H9 (cell line): ENCODE data around the gene LSP1. TPM values are rescaled to one million over a fixed set of nuclear protein-coding genes. Genes with fewer than 3 reads are reported as not detected.

ENCODE experiments used
- DNase-seq: peaks from one replicate; pipeline ENCODE4 v3.0.0-alpha.2; 2017
- H2AFZ ChIP-seq: one replicate; pipeline ENCODE4 v1.6.1; 2013; ENCODE audit warnings: mild to moderate bottlenecking, low read length, control low read depth, moderate library complexity
- H2AK5ac ChIP-seq: 2 replicates; pipeline ENCODE4 v1.6.1; 2013; ENCODE audit warnings: low read length, control low read depth, mixed read lengths; ENCODE audit not compliant: insufficient read length
- H2BK120ac ChIP-seq: one replicate; pipeline ENCODE4 v1.6.1; 2013; ENCODE audit warnings: low read depth, mild to moderate bottlenecking, low read length, control low read depth, inconsistent platforms; ENCODE audit not compliant: poor library complexity, severe bottlenecking
- H2BK12ac ChIP-seq: 2 replicates; pipeline ENCODE4 v1.6.1; 2013; ENCODE audit warnings: low read length, control low read depth, mixed read lengths, low read depth; ENCODE audit not compliant: insufficient read length
- H2BK15ac ChIP-seq: 2 replicates; pipeline ENCODE4 v1.6.1; 2013; ENCODE audit warnings: low read depth, low read length, control low read depth
- H2BK20ac ChIP-seq: one replicate; pipeline ENCODE4 v1.6.1; 2013; ENCODE audit warnings: low read depth, mild to moderate bottlenecking, low read length, control low read depth, inconsistent platforms; ENCODE audit not compliant: poor library complexity, severe bottlenecking
- H2BK5ac ChIP-seq: 2 replicates; pipeline ENCODE4 v1.6.1; 2013; ENCODE audit warnings: low read length, control low read depth, mixed read lengths; ENCODE audit not compliant: insufficient read length
- H3K14ac ChIP-seq: 2 replicates; pipeline ENCODE4 v1.6.1; 2013; ENCODE audit warnings: low read length, control low read depth; ENCODE audit not compliant: insufficient read depth
- H3K18ac ChIP-seq: 2 replicates; pipeline ENCODE4 v1.6.1; 2013; ENCODE audit warnings: low read depth, mild to moderate bottlenecking, mixed read lengths, low read length, control low read depth; ENCODE audit not compliant: insufficient read length
- H3K23ac ChIP-seq: 2 replicates; pipeline ENCODE4 v1.6.1; 2013; ENCODE audit warnings: low read length, control low read depth, mixed read lengths, low read depth; ENCODE audit not compliant: insufficient read length
- H3K23me2 ChIP-seq: 2 replicates; pipeline ENCODE4 v1.6.1; 2013; ENCODE audit warnings: low read depth, mild to moderate bottlenecking, mixed read lengths, low read length, control low read depth; ENCODE audit not compliant: insufficient read length, poor library complexity, severe bottlenecking
- H3K27ac ChIP-seq: 2 replicates; pipeline ENCODE4 v1.5.1; 2013; ENCODE audit warnings: low read length, control low read depth, mixed read lengths, low read depth; ENCODE audit not compliant: insufficient read length
- H3K27me3 ChIP-seq: 2 replicates; pipeline ENCODE4 v1.6.1; 2013; ENCODE audit warnings: low read length, control low read depth, inconsistent platforms; ENCODE audit not compliant: insufficient read depth
- H3K4ac ChIP-seq: 2 replicates; pipeline ENCODE4 v1.6.1; 2013; ENCODE audit warnings: low read depth, mild to moderate bottlenecking, control low read depth, inconsistent platforms, low read length, moderate library complexity
- H3K4me1 ChIP-seq: 2 replicates; pipeline ENCODE4 v1.6.1; 2013; ENCODE audit warnings: low read length, control low read depth, inconsistent platforms; ENCODE audit not compliant: insufficient read depth
- H3K4me2 ChIP-seq: 2 replicates; pipeline ENCODE4 v1.6.1; 2013; ENCODE audit warnings: low read length, control low read depth, mixed read lengths; ENCODE audit not compliant: insufficient read length, insufficient read depth
- H3K56ac ChIP-seq: 2 replicates; pipeline ENCODE4 v1.6.1; 2013; ENCODE audit warnings: low read depth, mild to moderate bottlenecking, mixed read lengths, low read length, control low read depth; ENCODE audit not compliant: insufficient read length
- H3K79me1 ChIP-seq: 2 replicates; pipeline ENCODE4 v1.6.1; 2013; ENCODE audit warnings: low read depth, mild to moderate bottlenecking, moderate library complexity, low read length, control low read depth, inconsistent platforms; ENCODE audit not compliant: insufficient read depth, poor library complexity, severe bottlenecking
- H3K79me2 ChIP-seq: 2 replicates; pipeline ENCODE4 v1.6.1; 2013; ENCODE audit warnings: low read length, control low read depth, inconsistent platforms; ENCODE audit not compliant: insufficient read depth
- H3K9ac ChIP-seq: 2 replicates; pipeline ENCODE4 v1.6.1; 2013; ENCODE audit warnings: low read length, control low read depth, mixed read lengths; ENCODE audit not compliant: insufficient read length; ENCODE audit errors: extremely low read depth
- H3K9me3 ChIP-seq: one replicate; pipeline ENCODE4 v1.6.1; 2013; ENCODE audit warnings: low read depth, low read length, inconsistent platforms; ENCODE audit not compliant: control insufficient read depth
- H3T11ph ChIP-seq: one replicate; pipeline ENCODE4 v1.6.1; 2013; ENCODE audit warnings: mild to moderate bottlenecking, low read length, control low read depth, inconsistent platforms
- H4K20me1 ChIP-seq: one replicate; pipeline ENCODE4 v1.6.1; 2013; ENCODE audit not compliant: control insufficient read depth, insufficient read length, insufficient read depth
- H4K5ac ChIP-seq: 2 replicates; pipeline ENCODE4 v1.6.1; 2013; ENCODE audit warnings: low read depth, mild to moderate bottlenecking, mixed read lengths, low read length, control low read depth; ENCODE audit not compliant: insufficient read length
- H4K8ac ChIP-seq: replicated peaks from 2 replicates; pipeline ENCODE4 v1.6.1; 2013; ENCODE audit warnings: low read length, control low read depth, mixed read lengths, low read depth; ENCODE audit not compliant: insufficient read length
- H4K91ac ChIP-seq: 2 replicates; pipeline ENCODE4 v1.6.1; 2013; ENCODE audit warnings: low read depth, mild to moderate bottlenecking, moderate library complexity, mixed read lengths, low read length, control low read depth; ENCODE audit not compliant: insufficient read length
- H3K27ac Mint-ChIP-seq, 3 experiments: 2 replicates in 2 of 3; 3 replicates in 1 of 3; pipeline ENCODE4 v1.8.0; 2020 to 2021; ENCODE audit warnings: mixed read lengths in 3 of 3, mild to moderate bottlenecking in 1 of 3, moderate library complexity in 1 of 3
- H3K27me3 Mint-ChIP-seq: 2 replicates; pipeline ENCODE4 v1.8.0; 2021; ENCODE audit warnings: low read depth, mild to moderate bottlenecking, moderate library complexity, mixed read lengths
- H3K36me3 Mint-ChIP-seq, 3 experiments: 2 replicates in 2 of 3; 3 replicates in 1 of 3; pipeline ENCODE4 v1.8.0; 2020 to 2021; ENCODE audit warnings: low read depth in 3 of 3, mixed read lengths in 3 of 3; ENCODE audit not compliant: insufficient read depth in 1 of 3
- H3K4me1 Mint-ChIP-seq, 2 experiments: 2 replicates each; pipeline ENCODE4 v1.8.0; 2020; ENCODE audit warnings: mixed read lengths in 2 of 2
- H3K4me3 Mint-ChIP-seq, 2 experiments: 2 replicates in 1 of 2; 3 replicates in 1 of 2; pipeline ENCODE4 v1.8.0; 2020 to 2021; ENCODE audit warnings: mild to moderate bottlenecking in 2 of 2, mixed read lengths in 2 of 2, moderate library complexity in 1 of 2
- H3K9me3 Mint-ChIP-seq, 2 experiments: 2 replicates in 1 of 2; 3 replicates in 1 of 2; pipeline ENCODE4 v1.8.0; 2020; ENCODE audit warnings: mild to moderate bottlenecking in 2 of 2, mixed read lengths in 2 of 2, moderate library complexity in 1 of 2
- WGBS: extraction: QIAGEN DNeasy Blood & Tissue Kit; methylation state at CpG from one replicate; pipeline ENCODE4 v1.1.7; 2013; ENCODE audit warnings: missing lambda C conversion rate, low lambda C conversion rate, mixed read lengths; ENCODE audit not compliant: insufficient read length; ENCODE audit errors: extremely low coverage; 5-methylcytosine and 5-hydroxymethylcytosine counted together
- total RNA-seq: library from RNA; stranded (reverse); gene quantifications from 2 replicates; pipeline ENCODE4 v1.2.1, GENCODE V29; 2021
- TF ChIP-seq, protein P1 (sequence below): fragments of 200-600 bp; sonication (generic); conservative IDR thresholded peaks from 3 replicates; pipeline ENCODE4 v1.8.0; 2021; ENCODE audit warnings: antibody characterized with exemption, mild to moderate bottlenecking

LSP1 gene
- total RNA-seq, 1 experiment from 2014 or later = not detected

DNA sequence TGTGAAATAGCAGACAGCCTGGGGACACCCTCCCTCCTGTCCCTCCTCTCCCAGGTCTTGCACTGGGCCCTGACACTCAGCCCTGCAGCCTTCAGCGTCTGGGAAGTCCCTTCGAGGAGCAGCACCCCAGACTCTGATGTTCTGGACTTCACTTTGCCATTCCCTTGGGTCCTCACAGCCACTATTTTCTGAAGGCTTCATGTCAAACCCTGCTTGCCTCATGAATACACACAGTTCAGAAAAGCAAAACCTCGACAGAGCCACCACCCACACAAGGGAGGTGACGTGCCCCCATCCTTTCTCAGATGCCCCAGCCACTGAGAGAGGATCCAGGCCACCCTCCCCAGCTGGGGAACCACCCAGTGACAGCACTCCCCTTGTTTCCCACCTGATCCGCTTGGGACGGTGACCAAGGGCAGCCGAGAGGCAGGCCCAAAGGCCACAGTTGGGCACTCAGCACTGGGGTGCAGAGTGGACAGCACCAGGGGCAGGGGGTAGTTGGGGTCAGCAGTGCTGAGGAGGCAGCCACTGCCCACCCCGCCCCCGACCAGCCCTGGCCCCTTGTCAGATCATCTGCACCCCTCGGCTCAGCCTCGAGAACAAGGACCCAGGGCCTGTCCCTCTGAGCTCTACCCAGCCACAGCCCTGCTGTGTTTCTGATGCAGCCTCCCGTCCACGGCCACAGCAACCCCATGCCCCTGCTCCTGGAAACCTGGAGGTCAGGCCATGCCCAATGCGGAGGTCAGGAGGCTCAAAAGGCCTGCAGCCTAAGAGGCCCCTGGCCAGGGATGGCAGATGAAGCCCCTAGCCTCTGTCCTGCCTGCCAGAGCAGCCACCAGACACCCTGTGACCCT is 63.5 kb downstream of the LSP1 start:
- Histone ChIP-seq H3K9ac (no peak overlapping the region), H3K4ac (no peak overlapping the region), H4K8ac (no peak overlapping the region), H3K79me1 (no peaks in the 10 kb centered on the region), H3K9me3 (no peaks in the 10 kb centered on the region), H2BK12ac (no peak overlapping the region), H4K20me1 (no peaks in the 10 kb centered on the region), H3K27me3 (no peaks in the 10 kb centered on the region), H2BK120ac (no peak overlapping the region), H3K4me2 (no peak overlapping the region), H2BK20ac (no peak overlapping the region), H3T11ph (no peak overlapping the region), H3K56ac (no peak overlapping the region), H2AK5ac (no peak overlapping the region), H3K14ac (no peak overlapping the region), H4K5ac (no peak overlapping the region), H2BK15ac (no peak overlapping the region), H3K27ac (no peak overlapping the region), H3K18ac (no peak overlapping the region), H2BK5ac (no peak overlapping the region), H3K23ac (no peak overlapping the region), H4K91ac (no peak overlapping the region), H2AFZ (no peak overlapping the region), H3K23me2 (no peaks in the 10 kb centered on the region), H3K79me2 (no peaks in the 10 kb centered on the region), H3K4me1 (no peaks in the 10 kb centered on the region)
- Mint-ChIP-seq H3K36me3 (no peaks in the 10 kb centered on the region; a peak in 1 of 7 replicates), H3K4me1 (peaks cover 0 to 4% of the 10 kb centered on the region in 2 experiments; a peak in 1 of 4 replicates), H3K27me3 (peaks cover 9% of the 10 kb centered on the region), H3K4me3 (no peak overlapping the region), H3K9me3 (peaks cover 6% of the 10 kb centered on the region in 2 experiments; a peak in 3 of 5 replicates), H3K27ac (no peak overlapping the region; a peak in 1 of 7 replicates)
- no peak for DNase-seq
- no CpG with 5 or more reads among the region's 14 CpGs for WGBS
- TF ChIP-seq, protein P1, sequence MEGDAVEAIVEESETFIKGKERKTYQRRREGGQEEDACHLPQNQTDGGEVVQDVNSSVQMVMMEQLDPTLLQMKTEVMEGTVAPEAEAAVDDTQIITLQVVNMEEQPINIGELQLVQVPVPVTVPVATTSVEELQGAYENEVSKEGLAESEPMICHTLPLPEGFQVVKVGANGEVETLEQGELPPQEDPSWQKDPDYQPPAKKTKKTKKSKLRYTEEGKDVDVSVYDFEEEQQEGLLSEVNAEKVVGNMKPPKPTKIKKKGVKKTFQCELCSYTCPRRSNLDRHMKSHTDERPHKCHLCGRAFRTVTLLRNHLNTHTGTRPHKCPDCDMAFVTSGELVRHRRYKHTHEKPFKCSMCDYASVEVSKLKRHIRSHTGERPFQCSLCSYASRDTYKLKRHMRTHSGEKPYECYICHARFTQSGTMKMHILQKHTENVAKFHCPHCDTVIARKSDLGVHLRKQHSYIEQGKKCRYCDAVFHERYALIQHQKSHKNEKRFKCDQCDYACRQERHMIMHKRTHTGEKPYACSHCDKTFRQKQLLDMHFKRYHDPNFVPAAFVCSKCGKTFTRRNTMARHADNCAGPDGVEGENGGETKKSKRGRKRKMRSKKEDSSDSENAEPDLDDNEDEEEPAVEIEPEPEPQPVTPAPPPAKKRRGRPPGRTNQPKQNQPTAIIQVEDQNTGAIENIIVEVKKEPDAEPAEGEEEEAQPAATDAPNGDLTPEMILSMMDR = no peak
